ENCODE results near the gene EMP2. TPM values are rescaled to one million over a fixed set of nuclear protein-coding genes. Genes with fewer than 3 reads are reported as not detected.
A peak's percentile ranks its signal among the peaks of the same experiment; 100 is the strongest.

The EMP2 gene
- total and polyA plus RNA-seq, 2 of the 4 experiments (the other 2 are of a cell fraction): 13.8 to 18.3 TPM

DNA sequence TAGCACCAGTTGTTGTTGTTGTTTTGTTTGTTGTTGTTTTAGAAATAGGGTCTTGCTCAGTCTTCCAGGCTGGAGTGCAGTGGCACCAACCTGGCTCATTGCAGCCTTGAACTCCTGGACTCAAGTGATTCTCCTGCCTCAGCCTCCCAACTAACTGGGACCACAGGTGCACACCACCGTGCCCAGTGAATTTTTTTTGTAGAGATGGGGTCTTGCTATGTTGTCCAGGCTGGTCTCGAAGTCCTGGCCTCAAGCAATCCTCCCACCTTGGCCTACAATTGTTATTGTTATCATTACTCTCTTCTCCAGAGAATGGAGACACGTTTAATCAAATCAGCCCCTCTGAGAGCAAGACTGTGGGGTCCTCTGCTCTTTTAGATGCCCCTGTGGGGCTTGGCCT, 42.7 kb upstream of the EMP2 start (continued):
- TF ChIP-seq RCOR1 (IDR thresholded peaks at IDR 0.05; ENCODE audit: insufficient replicate concordance, low read length) (no peak), CHD1 (IDR thresholded peaks at IDR 0.05; ENCODE audit: low read depth, low read length) (no peak)

DNA sequence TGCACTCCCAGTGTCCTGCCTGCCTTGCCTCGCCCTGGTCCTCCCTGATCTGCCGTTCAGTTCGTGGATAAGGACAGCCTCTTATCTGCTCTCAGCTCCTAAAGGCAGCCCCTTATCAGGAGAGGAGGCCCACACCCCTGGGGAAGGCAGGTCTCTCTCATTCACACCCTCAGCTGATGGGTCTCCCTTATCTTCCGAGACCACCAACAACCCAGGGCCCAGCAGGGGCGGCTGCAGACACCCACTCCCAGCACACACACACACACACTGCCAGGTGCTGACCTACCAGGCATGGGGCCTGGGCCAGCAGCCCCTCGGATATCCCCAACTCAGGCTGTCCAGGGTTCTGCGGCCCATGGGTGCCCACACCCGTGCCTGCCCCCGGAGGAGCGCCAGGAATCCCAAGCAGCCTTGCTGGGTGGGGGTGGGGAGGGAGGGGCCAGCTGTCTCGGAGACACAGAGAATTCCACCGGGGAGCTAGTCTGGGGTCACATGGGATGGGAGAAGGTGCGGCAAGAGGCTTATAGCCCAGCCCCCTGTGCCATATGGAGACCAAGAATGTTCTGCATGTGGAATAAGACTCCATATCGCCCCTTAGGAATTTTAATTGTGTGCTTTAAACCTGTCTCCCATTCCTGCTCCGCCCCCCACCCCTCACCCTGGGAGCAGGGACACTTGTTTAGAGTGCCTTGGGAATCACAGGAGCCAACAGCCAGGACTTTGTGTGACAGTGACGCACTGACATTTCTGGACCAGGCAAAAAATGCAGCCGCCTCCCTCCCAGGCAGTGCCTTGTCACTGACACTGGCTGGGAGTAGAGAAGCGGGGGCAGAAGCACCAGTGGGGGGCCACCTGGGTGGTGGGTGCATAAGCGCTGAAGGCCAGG, 41.9 kb upstream of the EMP2 start:
- DNase-seq (no peak), ATAC-seq (ENCODE audit: low read depth) (no peak)
- Histone ChIP-seq H3K4me3 (ENCODE audit: insufficient read depth, low read depth, low read length) (no peak overlapping the region), H3K4ac (ENCODE audit: low read depth, low read length) (no peak overlapping the region), H3K4me2 (ENCODE audit: low read depth, low read length) (no peak overlapping the region), H3K9me3 (ENCODE audit: control insufficient read depth, insufficient read depth, low read length) (no peaks in the 10 kb centered on the region), H3K79me1 (ENCODE audit: low read depth in 1 of 2, low read length in 2 of 2) (no peaks in the 10 kb centered on the region), H2AK9ac (replicated peaks; ENCODE audit: low read depth, low read length, poor library complexity) (no peak overlapping the region), H2AK5ac (ENCODE audit: low read depth, low read length) (no peak overlapping the region), H2AFZ (replicated peaks; ENCODE audit: low read length, poor library complexity) (peak overlapping the region; percentile 56), H4K8ac (ENCODE audit: low read depth in 2 of 2, low read length in 2 of 2) (no peak overlapping the region), H3K9ac (ENCODE audit: low read depth, low read length) (no peak overlapping the region), H3K4me1 (ENCODE audit: control insufficient read depth, insufficient read depth, low read length) (no peaks in the 10 kb centered on the region), H3K18ac (ENCODE audit: low read depth, low read length) (no peak overlapping the region), H4K91ac (ENCODE audit: insufficient read depth, low read depth, low read length) (no peak overlapping the region), H2BK15ac (ENCODE audit: low read depth, low read length) (no peak overlapping the region), H3K36me3 (ENCODE audit: control insufficient read depth, insufficient read depth, low read length) (no peaks in the 10 kb centered on the region), H2BK20ac (ENCODE audit: low read depth, low read length) (no peak overlapping the region), H4K5ac (ENCODE audit: low read depth, low read length) (no peak overlapping the region), H3K56ac (ENCODE audit: extremely low read depth, insufficient read depth, low read length) (no peak overlapping the region), H3K27me3 (ENCODE audit: control insufficient read depth, insufficient read depth, low read length) (peaks cover 15% of the 10 kb centered on the region), H4K20me1 (ENCODE audit: insufficient read depth, low read length) (no peaks in the 10 kb centered on the region), H3K27ac (ENCODE audit: insufficient read depth, low read length) (no peak overlapping the region), H3K9me1 (ENCODE audit: insufficient read depth, low read length) (no peaks in the 10 kb centered on the region), H3K23ac (ENCODE audit: low read depth, low read length) (no peak overlapping the region), H3K14ac (replicated peaks; ENCODE audit: low read depth, low read length) (no peak overlapping the region), H2BK120ac (ENCODE audit: low read depth, low read length) (no peak overlapping the region), H2BK5ac (ENCODE audit: low read depth, low read length, poor library complexity, severe bottlenecking) (no peak overlapping the region)
- ChIA-PET CTCF (interaction anchor here (0.6 kb wide), 1 partner anchor 13 kb away, joined by 7 read pairs; no protein-coding TSS in a partner anchor), POLR2A (ENCODE audit: unreplicated experiment) (no interaction called here)
- intact Hi-C loops (cut with micrococcal nuclease) (no loop called here), dilution Hi-C loops (cut with HindIII; ENCODE audit: low sequenced_read_pairs, unreplicated experiment) (no loop called here), in situ Hi-C loops (cut with MboI; ENCODE audit: low sequenced_read_pairs) (no loop called here)
- 45% methylated on average over 4 of the region's 19 CpGs; no CpG with 5 or more reads in 1 of the 2 experiments for WGBS, 2 experiments (ENCODE audit: extremely low coverage in 2 of 2, insufficient read length in 1 of 2)
- no TSS peak for BruUV-seq (replicated peaks)
- TF ChIP-seq MXI1 (IDR thresholded peaks at IDR 0.05; ENCODE audit: borderline replicate concordance, low read depth, low read length): no peak
- TF ChIP-seq NFE2L2 (IDR thresholded peaks at IDR 0.05; ENCODE audit: low read depth, low read length): no peak
- no peak for TF ChIP-seq MAFK (IDR thresholded peaks at IDR 0.05; ENCODE audit: low read depth, low read length)
- no peak for TF ChIP-seq RAD21 (IDR thresholded peaks at IDR 0.05; ENCODE audit: low read length)
- TF ChIP-seq CEBPB (IDR thresholded peaks at IDR 0.05; ENCODE audit: low read depth, low read length): no peak
- TF ChIP-seq, protein P1, sequence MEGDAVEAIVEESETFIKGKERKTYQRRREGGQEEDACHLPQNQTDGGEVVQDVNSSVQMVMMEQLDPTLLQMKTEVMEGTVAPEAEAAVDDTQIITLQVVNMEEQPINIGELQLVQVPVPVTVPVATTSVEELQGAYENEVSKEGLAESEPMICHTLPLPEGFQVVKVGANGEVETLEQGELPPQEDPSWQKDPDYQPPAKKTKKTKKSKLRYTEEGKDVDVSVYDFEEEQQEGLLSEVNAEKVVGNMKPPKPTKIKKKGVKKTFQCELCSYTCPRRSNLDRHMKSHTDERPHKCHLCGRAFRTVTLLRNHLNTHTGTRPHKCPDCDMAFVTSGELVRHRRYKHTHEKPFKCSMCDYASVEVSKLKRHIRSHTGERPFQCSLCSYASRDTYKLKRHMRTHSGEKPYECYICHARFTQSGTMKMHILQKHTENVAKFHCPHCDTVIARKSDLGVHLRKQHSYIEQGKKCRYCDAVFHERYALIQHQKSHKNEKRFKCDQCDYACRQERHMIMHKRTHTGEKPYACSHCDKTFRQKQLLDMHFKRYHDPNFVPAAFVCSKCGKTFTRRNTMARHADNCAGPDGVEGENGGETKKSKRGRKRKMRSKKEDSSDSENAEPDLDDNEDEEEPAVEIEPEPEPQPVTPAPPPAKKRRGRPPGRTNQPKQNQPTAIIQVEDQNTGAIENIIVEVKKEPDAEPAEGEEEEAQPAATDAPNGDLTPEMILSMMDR (conservative IDR thresholded peaks at IDR 0.05; ENCODE audit: low read depth, low read length): no peak
- TF ChIP-seq, protein P2, sequence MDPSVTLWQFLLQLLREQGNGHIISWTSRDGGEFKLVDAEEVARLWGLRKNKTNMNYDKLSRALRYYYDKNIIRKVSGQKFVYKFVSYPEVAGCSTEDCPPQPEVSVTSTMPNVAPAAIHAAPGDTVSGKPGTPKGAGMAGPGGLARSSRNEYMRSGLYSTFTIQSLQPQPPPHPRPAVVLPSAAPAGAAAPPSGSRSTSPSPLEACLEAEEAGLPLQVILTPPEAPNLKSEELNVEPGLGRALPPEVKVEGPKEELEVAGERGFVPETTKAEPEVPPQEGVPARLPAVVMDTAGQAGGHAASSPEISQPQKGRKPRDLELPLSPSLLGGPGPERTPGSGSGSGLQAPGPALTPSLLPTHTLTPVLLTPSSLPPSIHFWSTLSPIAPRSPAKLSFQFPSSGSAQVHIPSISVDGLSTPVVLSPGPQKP (IDR thresholded peaks at IDR 0.05; ENCODE audit: borderline replicate concordance, low read depth, low read length): no peak
- TF ChIP-seq RFX5 (IDR thresholded peaks at IDR 0.05; ENCODE audit: low read depth, low read length): no peak
- no peak for TF ChIP-seq RCOR1 (IDR thresholded peaks at IDR 0.05; ENCODE audit: insufficient replicate concordance, low read length)
- TF ChIP-seq SMC3 (IDR thresholded peaks at IDR 0.05; ENCODE audit: low read depth, low read length): no peak
- no peak for TF ChIP-seq MAZ (IDR thresholded peaks at IDR 0.05; ENCODE audit: borderline replicate concordance, low read depth, low read length)
- TF ChIP-seq CHD1 (IDR thresholded peaks at IDR 0.05; ENCODE audit: low read depth, low read length): no peak
- no peak for TF ChIP-seq FOS (IDR thresholded peaks at IDR 0.05; ENCODE audit: low read depth, low read length)
